Parathyroid adenoma (tissue), 2 donors: Measurements from ENCODE around the gene FBLN5.
"Not testable (repeated sequence)": the region's sequence is repeated elsewhere in the genome, so short reads cannot be mapped to it uniquely, and the experiment has no call there.

Source experiments
- H2AFZ ChIP-seq: fragments of 300-600 bp; sonication (generic); one replicate; pipeline ENCODE4 v1.7.0; 2017; ENCODE audit warnings: antibody characterized with exemption, mild to moderate bottlenecking
- H3K27ac ChIP-seq: fragments of 300-600 bp; sonication (generic); one replicate; pipeline ENCODE4 v1.7.0; 2017
- H3K27me3 ChIP-seq: fragments of 300-600 bp; sonication (generic); one replicate; pipeline ENCODE4 v1.7.0; 2017; ENCODE audit warnings: low read length; ENCODE audit not compliant: control insufficient read depth, insufficient read depth
- H3K36me3 ChIP-seq: fragments of 300-600 bp; sonication (generic); one replicate; pipeline ENCODE4 v1.7.0; 2017; ENCODE audit warnings: low read length; ENCODE audit not compliant: control insufficient read depth, insufficient read depth
- H3K4me1 ChIP-seq: fragments of 300-600 bp; sonication (generic); one replicate; pipeline ENCODE4 v1.7.0; 2017; ENCODE audit warnings: control low read depth
- H3K4me2 ChIP-seq: fragments of 300-600 bp; sonication (generic); one replicate; pipeline ENCODE4 v1.7.0; 2017; ENCODE audit warnings: low read length
- H3K4me3 ChIP-seq: fragments of 300-600 bp; sonication (generic); one replicate; pipeline ENCODE4 v1.7.0; 2017; ENCODE audit warnings: low read depth, low read length
- H3K79me2 ChIP-seq: fragments of 300-600 bp; sonication (generic); one replicate; pipeline ENCODE4 v1.7.0; 2017; ENCODE audit warnings: control low read depth
- H3K9ac ChIP-seq: fragments of 300-600 bp; sonication (generic); one replicate; pipeline ENCODE4 v1.7.0; 2017; ENCODE audit warnings: mild to moderate bottlenecking
- H3K9me3 ChIP-seq: fragments of 300-600 bp; sonication (generic); one replicate; pipeline ENCODE4 v1.7.0; 2017; ENCODE audit warnings: low read length; ENCODE audit not compliant: control insufficient read depth
- CTCF ChIP-seq: fragments of 300-600 bp; sonication (generic); IDR thresholded peaks from one replicate; pipeline ENCODE4 v1.7.0; 2017; ENCODE audit warnings: antibody characterized with exemption, mild to moderate bottlenecking
- donor health status: primary hyperparathyroidism.

The FBLN5 gene

DNA sequence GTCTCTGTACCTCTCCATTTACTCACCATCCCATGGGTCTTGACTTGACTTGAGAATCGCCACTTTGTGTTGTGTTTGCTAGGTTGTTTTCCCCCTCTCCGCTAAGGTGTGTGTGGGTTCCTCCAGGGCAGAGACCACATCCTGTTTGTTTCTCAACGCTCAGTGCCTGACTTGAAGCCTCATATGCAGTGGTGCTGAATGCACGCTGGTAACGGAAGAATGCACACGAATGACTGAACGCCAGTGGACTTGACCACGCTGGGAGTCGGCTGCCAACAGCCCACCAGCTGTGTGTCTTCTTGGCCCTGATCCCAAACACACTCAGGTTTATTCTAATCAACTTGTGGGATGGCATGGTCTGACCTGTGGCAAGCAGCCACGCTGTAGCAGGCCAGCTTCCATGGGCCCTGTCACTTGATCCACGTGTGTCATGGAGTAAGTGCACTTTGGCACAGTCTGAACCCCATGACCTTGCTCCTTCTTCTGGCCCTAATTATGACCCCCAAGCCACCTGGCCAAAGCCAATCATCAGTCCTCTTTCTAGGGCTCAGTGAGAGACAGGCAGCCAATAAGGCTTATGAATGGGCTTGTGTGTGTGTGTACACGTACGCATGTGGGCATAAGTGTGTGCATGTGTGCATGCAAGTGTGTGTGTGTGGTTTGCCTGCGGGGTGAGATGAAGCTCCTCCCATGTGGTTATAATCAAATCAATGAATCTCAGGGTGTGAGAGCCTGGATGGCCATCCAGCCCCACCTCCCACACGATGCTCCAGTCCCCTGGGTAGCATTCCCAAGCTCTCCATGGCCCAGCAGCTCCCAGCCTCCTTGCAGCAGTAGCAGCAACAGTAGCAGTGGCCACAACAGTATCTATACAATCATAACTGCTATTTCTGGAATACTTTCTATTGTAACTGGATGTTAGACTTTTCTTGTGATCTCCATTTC is 73.8 kb downstream of the FBLN5 start:
- H3K27me3 ChIP-seq = no peaks in the 10 kb centered on the region
- H3K27ac ChIP-seq = no peak overlapping the region
- no peak overlapping the region for H3K9ac ChIP-seq
- peaks cover 6% of the 10 kb centered on the region for H3K4me1 ChIP-seq
- no peak for TF ChIP-seq CTCF
- no peaks in the 10 kb centered on the region for H3K79me2 ChIP-seq
- H3K36me3 ChIP-seq = no peaks in the 10 kb centered on the region
- no peak overlapping the region for H3K4me2 ChIP-seq
- no peak overlapping the region for H3K4me3 ChIP-seq
- no peak overlapping the region for H2AFZ ChIP-seq
- no peaks in the 10 kb centered on the region for H3K9me3 ChIP-seq

GRCh38 chr14:91872517-91873470 is 74.7 kb downstream of the FBLN5 start:
- Histone ChIP-seq H3K9ac (no peak overlapping the region), H3K36me3 (no peaks in the 10 kb centered on the region)

DNA sequence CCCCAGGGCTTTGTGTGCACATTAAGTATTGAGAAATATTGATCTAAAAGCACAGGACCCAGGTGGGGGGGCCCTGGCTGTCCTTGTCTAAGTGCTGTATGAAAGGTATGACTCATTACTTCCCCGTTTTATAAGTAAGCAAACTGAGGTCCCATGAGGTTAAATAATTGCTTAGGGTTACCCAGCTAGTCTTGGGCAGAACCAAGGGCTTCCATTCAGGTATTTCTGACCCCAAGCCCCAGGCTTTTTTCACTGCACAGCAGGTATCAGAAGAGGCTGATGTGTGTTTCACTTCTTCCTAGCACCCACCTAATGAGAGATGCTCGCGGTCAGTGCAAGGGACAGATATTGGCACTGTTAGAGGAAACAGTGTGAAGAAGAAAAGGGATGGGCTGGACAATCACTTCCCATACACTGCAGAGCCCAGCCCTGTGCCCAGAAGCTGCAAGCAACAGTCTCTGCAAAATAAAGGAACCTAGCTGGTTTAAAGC is 75.4 kb downstream of the FBLN5 start:
- no peaks in the 10 kb centered on the region for H3K27me3 ChIP-seq
- H3K9ac ChIP-seq = no peak overlapping the region
- peak overlapping the region; percentile 5 for H3K27ac ChIP-seq
- H3K36me3 ChIP-seq = no peaks in the 10 kb centered on the region
- no peaks in the 10 kb centered on the region for H3K9me3 ChIP-seq
- H2AFZ ChIP-seq = peak overlapping the region; percentile 39
- H3K79me2 ChIP-seq = no peaks in the 10 kb centered on the region
- H3K4me1 ChIP-seq = peaks cover 6% of the 10 kb centered on the region
- H3K4me2 ChIP-seq = no peak overlapping the region
- no peak overlapping the region for H3K4me3 ChIP-seq
- TF ChIP-seq CTCF = no peak

More at GRCh38 chr14:91872517-91873470, 74.7 kb downstream of the FBLN5 start:
- no peak for TF ChIP-seq CTCF
- no peaks in the 10 kb centered on the region for H3K9me3 ChIP-seq
- H3K27me3 ChIP-seq = no peaks in the 10 kb centered on the region
- H2AFZ ChIP-seq = peak overlapping the region; percentile 39
- H3K4me2 ChIP-seq = no peak overlapping the region
- H3K79me2 ChIP-seq = no peaks in the 10 kb centered on the region
- peaks cover 6% of the 10 kb centered on the region for H3K4me1 ChIP-seq
- peak overlapping the region; percentile 5 for H3K27ac ChIP-seq
- no peak overlapping the region for H3K4me3 ChIP-seq

GRCh38 chr14:91871401-91871800 is 76.1 kb downstream of the FBLN5 start:
- not testable (repeated sequence) for H3K4me1 ChIP-seq, H3K79me2 ChIP-seq, H3K4me3 ChIP-seq, H3K9ac ChIP-seq, H3K9me3 ChIP-seq, H3K36me3 ChIP-seq, H3K27me3 ChIP-seq, H2AFZ ChIP-seq, H3K27ac ChIP-seq, H3K4me2 ChIP-seq

GRCh38 chr14:91870890-91871289 is 76.6 kb downstream of the FBLN5 start:
- no peak overlapping the region for H3K4me2 ChIP-seq
- no peaks in the 10 kb centered on the region for H3K36me3 ChIP-seq
- H3K9me3 ChIP-seq = no peaks in the 10 kb centered on the region
- H3K27me3 ChIP-seq = no peaks in the 10 kb centered on the region
- no peak for TF ChIP-seq CTCF
- no peak overlapping the region for H3K27ac ChIP-seq
- no peak overlapping the region for H3K4me3 ChIP-seq
- H3K79me2 ChIP-seq = no peaks in the 10 kb centered on the region
- H2AFZ ChIP-seq = no peak overlapping the region
- no peak overlapping the region for H3K9ac ChIP-seq
- H3K4me1 ChIP-seq = peaks cover 6% of the 10 kb centered on the region
